ENCODE data around the gene COPZ2.
A peak's percentile ranks its signal among the peaks of the same experiment; 100 is the strongest.

The COPZ2 gene

GRCh38 chr17:48014595-48015111, 22.9 kb downstream of the COPZ2 start:
- H3K4me3 ChIP-seq (ENCODE audit: low read depth in 1 of 2, low read length in 2 of 2), result no peak overlapping the region
- no peak overlapping the region for H3K9ac ChIP-seq (ENCODE audit: low read depth, low read length)
- peaks cover 6% of the 10 kb centered on the region; the same call in 1 of the 2 replicates for H4K20me1 ChIP-seq (ENCODE audit: insufficient read depth, low read length)
- H3K36me3 ChIP-seq (ENCODE audit: insufficient read depth, low read length), result no peaks in the 10 kb centered on the region
- TF ChIP-seq EZH2 (IDR thresholded peaks at IDR 0.05; ENCODE audit: borderline replicate concordance, low read depth, low read length, severe bottlenecking) (no peak), CTCF (IDR thresholded peaks at IDR 0.05; ENCODE audit: borderline replicate concordance, extremely low read depth, low read length, poor library complexity, severe bottlenecking) (no peak)
- DNase-seq, result no peak
- no peaks in the 10 kb centered on the region for H3K9me3 ChIP-seq (ENCODE audit: insufficient read depth, low read length, severe bottlenecking)
- ATAC-seq (ENCODE audit: insufficient read depth, low read depth), result no peak
- no peak overlapping the region for H3K27ac ChIP-seq (ENCODE audit: low read length)
- peaks cover 16% of the 10 kb centered on the region for H3K4me1 ChIP-seq (ENCODE audit: insufficient read depth, low read length)
- H2AFZ ChIP-seq (ENCODE audit: low read depth, low read length), result no peak overlapping the region
- no peaks in the 10 kb centered on the region for H3K79me2 ChIP-seq (ENCODE audit: insufficient read depth, low read length)
- no peak overlapping the region for H3K4me2 ChIP-seq (ENCODE audit: insufficient read depth, low read length)
- peaks cover 34% of the 10 kb centered on the region for H3K27me3 ChIP-seq (ENCODE audit: insufficient read depth, low read length, poor library complexity)

GRCh38 chr17:48013876-48014594, 23.6 kb downstream of the COPZ2 start:
- H3K27ac ChIP-seq (ENCODE audit: low read length), result no peak overlapping the region
- ATAC-seq (ENCODE audit: insufficient read depth, low read depth) (no peak), DNase-seq (no peak)
- no peak overlapping the region for H3K4me2 ChIP-seq (ENCODE audit: insufficient read depth, low read length)
- H4K20me1 ChIP-seq (ENCODE audit: insufficient read depth, low read length), result peaks cover 6% of the 10 kb centered on the region; the same call in 1 of the 2 replicates
- H3K4me1 ChIP-seq (ENCODE audit: insufficient read depth, low read length), result peaks cover 16% of the 10 kb centered on the region
- peaks cover 34% of the 10 kb centered on the region for H3K27me3 ChIP-seq (ENCODE audit: insufficient read depth, low read length, poor library complexity)
- H3K79me2 ChIP-seq (ENCODE audit: insufficient read depth, low read length), result no peaks in the 10 kb centered on the region
- no peak overlapping the region for H2AFZ ChIP-seq (ENCODE audit: low read depth, low read length)
- no peak for TF ChIP-seq CTCF (IDR thresholded peaks at IDR 0.05; ENCODE audit: borderline replicate concordance, extremely low read depth, low read length, poor library complexity, severe bottlenecking)
- TF ChIP-seq EZH2 (IDR thresholded peaks at IDR 0.05; ENCODE audit: borderline replicate concordance, low read depth, low read length, severe bottlenecking), result no peak
- no peaks in the 10 kb centered on the region for H3K36me3 ChIP-seq (ENCODE audit: insufficient read depth, low read length)
- H3K4me3 ChIP-seq (ENCODE audit: low read depth in 1 of 2, low read length in 2 of 2), result no peak overlapping the region
- no peaks in the 10 kb centered on the region for H3K9me3 ChIP-seq (ENCODE audit: insufficient read depth, low read length, severe bottlenecking)
- no peak overlapping the region for H3K9ac ChIP-seq (ENCODE audit: low read depth, low read length)

GRCh38 chr17:48012654-48013053, 24.9 kb downstream of the COPZ2 start:
- DNase-seq (no peak), ATAC-seq (ENCODE audit: insufficient read depth, low read depth) (no peak)
- Histone ChIP-seq H3K9ac (ENCODE audit: low read depth, low read length) (no peak overlapping the region), H3K27me3 (ENCODE audit: insufficient read depth, low read length, poor library complexity) (peaks cover 34% of the 10 kb centered on the region), H4K20me1 (ENCODE audit: insufficient read depth, low read length) (peaks cover 6% of the 10 kb centered on the region; the same call in 1 of the 2 replicates), H3K27ac (ENCODE audit: low read length) (no peak overlapping the region), H3K9me3 (ENCODE audit: insufficient read depth, low read length, severe bottlenecking) (no peaks in the 10 kb centered on the region), H2AFZ (ENCODE audit: low read depth, low read length) (no peak overlapping the region), H3K4me1 (ENCODE audit: insufficient read depth, low read length) (peaks cover 16% of the 10 kb centered on the region), H3K4me2 (ENCODE audit: insufficient read depth, low read length) (peak overlapping the region; percentile 67), H3K36me3 (ENCODE audit: insufficient read depth, low read length) (no peaks in the 10 kb centered on the region), H3K4me3 (ENCODE audit: low read depth in 1 of 2, low read length in 2 of 2) (peak overlapping the region in 1 of 2 experiments; percentile 52; a peak in 2 of 4 replicates), H3K79me2 (ENCODE audit: insufficient read depth, low read length) (no peaks in the 10 kb centered on the region)
- TF ChIP-seq EZH2 (IDR thresholded peaks at IDR 0.05; ENCODE audit: borderline replicate concordance, low read depth, low read length, severe bottlenecking), result peak; percentile 17
- no peak for TF ChIP-seq CTCF (IDR thresholded peaks at IDR 0.05; ENCODE audit: borderline replicate concordance, extremely low read depth, low read length, poor library complexity, severe bottlenecking)

Measured in DND-41 (cell line).